Activated T-cell treated with anti-CD3 and anti-CD28 coated beads, Interleukin-2, amount 50 U/mL, for 4 hours (primary cell): ENCODE measurements around the gene ZNF775. TPM values are rescaled to one million over a fixed set of nuclear protein-coding genes. Genes with fewer than 3 reads are reported as not detected.

Source experiments
- ATAC-seq, 2 donors: fragments of 200-7000 bp; cut with Tn5 transposase; one replicate each; pipeline ENCODE4 v1.10.0; 2021
- DNase-seq: peaks from one replicate; pipeline ENCODE4 v3.0.0-alpha.2; 2020
- H3K27me3 Mint-ChIP-seq: one replicate; pipeline ENCODE4 v1.8.0; 2021; ENCODE audit warnings: low read depth, mixed read lengths
- H3K36me3 Mint-ChIP-seq: one replicate; pipeline ENCODE4 v1.8.0; 2022; ENCODE audit warnings: mixed read lengths; ENCODE audit not compliant: insufficient read depth
- H3K4me1 Mint-ChIP-seq: one replicate; pipeline ENCODE4 v1.8.0; 2021; ENCODE audit warnings: low read depth, mixed read lengths
- H3K4me3 Mint-ChIP-seq: one replicate; pipeline ENCODE4 v1.8.0; 2021; ENCODE audit warnings: mild to moderate bottlenecking, moderate library complexity, mixed read lengths
- H3K9me3 Mint-ChIP-seq: one replicate; pipeline ENCODE4 v1.8.0; 2021; ENCODE audit warnings: mixed read lengths
- total RNA-seq, 3 donors: library from RNA; stranded (reverse); gene quantifications; one replicate each; pipeline ENCODE4 v1.2.1, GENCODE V29; 2021

Gene ZNF775
- total RNA-seq, 3 donors from 2014 or later: 3.4 to 4.5 (median 4.2) TPM

- Mint-ChIP-seq H3K36me3 (no peaks in the 10 kb centered on the region), H3K4me1 (peaks cover 5% of the 10 kb centered on the region), H3K4me3 (no peak overlapping the region), H3K27me3 (no peaks in the 10 kb centered on the region), H3K9me3 (no peaks in the 10 kb centered on the region)
- no peak for ATAC-seq
- no peak for DNase-seq
Measured at GRCh38 chr7:150390205-150390604, 11.1 kb downstream of the ZNF775 start.

GRCh38 chr7:150393325-150393724 is 14.2 kb downstream of the ZNF775 start:
- H3K4me3 Mint-ChIP-seq: no peak overlapping the region
- no peaks in the 10 kb centered on the region for H3K27me3 Mint-ChIP-seq
- ATAC-seq: no peak
- peaks cover 9% of the 10 kb centered on the region for H3K4me1 Mint-ChIP-seq
- no peaks in the 10 kb centered on the region for H3K9me3 Mint-ChIP-seq
- DNase-seq: no peak
- H3K36me3 Mint-ChIP-seq: no peaks in the 10 kb centered on the region

GRCh38 chr7:150396426-150396825 is 17.3 kb downstream of the ZNF775 start:
- Mint-ChIP-seq H3K4me3 (no peak overlapping the region), H3K9me3 (no peaks in the 10 kb centered on the region), H3K4me1 (peaks cover 10% of the 10 kb centered on the region), H3K36me3 (no peaks in the 10 kb centered on the region), H3K27me3 (no peaks in the 10 kb centered on the region)
- no peak for DNase-seq
- no peak for ATAC-seq

- Mint-ChIP-seq H3K4me1 (peaks cover 11% of the 10 kb centered on the region), H3K36me3 (no peaks in the 10 kb centered on the region), H3K4me3 (no peak overlapping the region), H3K9me3 (no peaks in the 10 kb centered on the region), H3K27me3 (no peaks in the 10 kb centered on the region)
- ATAC-seq (no peak), DNase-seq (no peak)
Measured at GRCh38 chr7:150396851-150397260, 17.7 kb downstream of the ZNF775 start.

- H3K4me1 Mint-ChIP-seq: peaks cover 11% of the 10 kb centered on the region
- ATAC-seq: no peak
- no peak overlapping the region for H3K4me3 Mint-ChIP-seq
- no peaks in the 10 kb centered on the region for H3K36me3 Mint-ChIP-seq
- no peaks in the 10 kb centered on the region for H3K27me3 Mint-ChIP-seq
- no peak for DNase-seq
- no peaks in the 10 kb centered on the region for H3K9me3 Mint-ChIP-seq
Measured at GRCh38 chr7:150397346-150398107, 18.4 kb downstream of the ZNF775 start.

GRCh38 chr7:150398108-150398964 is 19.2 kb downstream of the ZNF775 start:
- no peaks in the 10 kb centered on the region for H3K36me3 Mint-ChIP-seq
- DNase-seq (no peak), ATAC-seq (no peak)
- H3K9me3 Mint-ChIP-seq: no peaks in the 10 kb centered on the region
- H3K4me1 Mint-ChIP-seq: peaks cover 11% of the 10 kb centered on the region
- H3K4me3 Mint-ChIP-seq: no peak overlapping the region
- no peaks in the 10 kb centered on the region for H3K27me3 Mint-ChIP-seq

GRCh38 chr7:150398965-150399320 is 19.8 kb downstream of the ZNF775 start:
- no peaks in the 10 kb centered on the region for H3K9me3 Mint-ChIP-seq
- peaks cover 12% of the 10 kb centered on the region for H3K4me1 Mint-ChIP-seq
- DNase-seq: no peak
- H3K27me3 Mint-ChIP-seq: no peaks in the 10 kb centered on the region
- ATAC-seq: no peak
- H3K4me3 Mint-ChIP-seq: no peak overlapping the region
- H3K36me3 Mint-ChIP-seq: no peaks in the 10 kb centered on the region

GRCh38 chr7:150399421-150400007 is 20.4 kb downstream of the ZNF775 start:
- Mint-ChIP-seq H3K36me3 (no peaks in the 10 kb centered on the region), H3K4me3 (no peak overlapping the region), H3K27me3 (no peaks in the 10 kb centered on the region), H3K4me1 (peaks cover 18% of the 10 kb centered on the region), H3K9me3 (no peaks in the 10 kb centered on the region)
- no peak for ATAC-seq
- DNase-seq: no peak

GRCh38 chr7:150400008-150400787 is 21.1 kb downstream of the ZNF775 start:
- Mint-ChIP-seq H3K4me1 (peaks cover 15% of the 10 kb centered on the region), H3K36me3 (no peaks in the 10 kb centered on the region), H3K27me3 (no peaks in the 10 kb centered on the region), H3K9me3 (no peaks in the 10 kb centered on the region), H3K4me3 (no peak overlapping the region)
- no peak for ATAC-seq
- no peak for DNase-seq

GRCh38 chr7:150400788-150401423 is 21.8 kb downstream of the ZNF775 start:
- H3K4me3 Mint-ChIP-seq: no peak overlapping the region

GRCh38 chr7:150401424-150401790 is 22.3 kb downstream of the ZNF775 start:
- H3K4me3 Mint-ChIP-seq: no peak overlapping the region
- no peaks in the 10 kb centered on the region for H3K36me3 Mint-ChIP-seq
- ATAC-seq (no peak), DNase-seq (no peak)
- peaks cover 20% of the 10 kb centered on the region for H3K4me1 Mint-ChIP-seq
- no peaks in the 10 kb centered on the region for H3K27me3 Mint-ChIP-seq
- H3K9me3 Mint-ChIP-seq: no peaks in the 10 kb centered on the region

More at GRCh38 chr7:150400788-150401423, 21.8 kb downstream of the ZNF775 start:
- no peaks in the 10 kb centered on the region for H3K36me3 Mint-ChIP-seq
- DNase-seq: no peak
- no peaks in the 10 kb centered on the region for H3K9me3 Mint-ChIP-seq
- ATAC-seq: no peak
- peaks cover 15% of the 10 kb centered on the region for H3K4me1 Mint-ChIP-seq
- no peaks in the 10 kb centered on the region for H3K27me3 Mint-ChIP-seq

GRCh38 chr7:150401861-150402631 is 22.9 kb downstream of the ZNF775 start:
- Mint-ChIP-seq H3K9me3 (no peaks in the 10 kb centered on the region), H3K4me1 (peaks cover 27% of the 10 kb centered on the region), H3K4me3 (no peak overlapping the region), H3K27me3 (no peaks in the 10 kb centered on the region), H3K36me3 (peaks cover 1% of the 10 kb centered on the region)
- ATAC-seq: no peak
- DNase-seq: no peak

GRCh38 chr7:150402671-150403321 is 23.7 kb downstream of the ZNF775 start:
- Mint-ChIP-seq H3K36me3 (peaks cover 3% of the 10 kb centered on the region), H3K27me3 (no peaks in the 10 kb centered on the region), H3K4me1 (peaks cover 29% of the 10 kb centered on the region), H3K9me3 (no peaks in the 10 kb centered on the region), H3K4me3 (no peak overlapping the region)
- ATAC-seq (no peak), DNase-seq (no peak)
